ENCODE measurements around the gene ALLC.
A peak's percentile ranks its signal among the peaks of the same experiment; 100 is the strongest.
"Not testable (repeated sequence)": the region's sequence is repeated elsewhere in the genome, so short reads cannot be mapped to it uniquely, and the experiment has no call there.

Gene ALLC

GRCh38 chr2:3656762-3657721 lies 958 bp upstream of the ALLC start:
- H3K36me3 ChIP-seq (ENCODE audit: control insufficient read depth in 1 of 2, insufficient read depth in 2 of 2, low read depth in 1 of 2, low read length in 2 of 2): no peaks in the 10 kb centered on the region
- no peak overlapping the region for H2BK15ac ChIP-seq (ENCODE audit: low read depth, poor library complexity, severe bottlenecking)
- H3K4me3 ChIP-seq (ENCODE audit: insufficient read depth in 1 of 2, low read depth in 1 of 2, low read length in 2 of 2): no peak overlapping the region
- H3K79me1 ChIP-seq (replicated peaks; ENCODE audit: low read length, poor library complexity, severe bottlenecking): no peaks in the 10 kb centered on the region
- H3K27me3 ChIP-seq (ENCODE audit: control insufficient read depth in 1 of 2, insufficient read depth in 1 of 2, low read length in 2 of 2): peaks cover 10 to 31% of the 10 kb centered on the region in 2 experiments
- H2AFZ ChIP-seq (ENCODE audit: low read depth, low read length): no peak overlapping the region
- H2BK120ac ChIP-seq (ENCODE audit: low read depth, low read length): no peak overlapping the region
- H3K27ac ChIP-seq (ENCODE audit: low read length, poor library complexity, severe bottlenecking): no peak overlapping the region
- peak; percentile 59 for DNase-seq
- WGBS: 67% methylated on average over 35 of the region's 36 CpGs
- H3K4ac ChIP-seq (ENCODE audit: low read depth in 1 of 2, low read length in 2 of 2): peak overlapping the region in 1 of 2 experiments; percentile 60
- no peak overlapping the region for H3K23ac ChIP-seq (ENCODE audit: low read length in 2 of 2)
- no peak overlapping the region for H3K9ac ChIP-seq (ENCODE audit: low read length)
- no peak overlapping the region for H3K14ac ChIP-seq (ENCODE audit: low read length in 2 of 2)
- H2AK5ac ChIP-seq (ENCODE audit: low read length, severe bottlenecking): no peak overlapping the region
- no peak overlapping the region for H2BK5ac ChIP-seq (ENCODE audit: low read depth, low read length, poor library complexity, severe bottlenecking)
- peak overlapping the region in 1 of 2 experiments; percentile 37 for H3K18ac ChIP-seq (ENCODE audit: low read depth in 1 of 2, low read length in 2 of 2)
- peaks cover 15% of the 10 kb centered on the region for H3K4me1 ChIP-seq (ENCODE audit: control insufficient read depth, insufficient read depth, low read depth, low read length)
- H4K91ac ChIP-seq (ENCODE audit: low read length): peak overlapping the region; percentile 57
- H2BK12ac ChIP-seq (ENCODE audit: low read length in 2 of 2): peak overlapping the region in 1 of 2 experiments; percentile 45
- no peak overlapping the region for H3K4me2 ChIP-seq (ENCODE audit: low read length, poor library complexity, severe bottlenecking)
- H4K8ac ChIP-seq (ENCODE audit: low read length): peak overlapping the region; percentile 56
- H3K9me3 ChIP-seq (ENCODE audit: control insufficient read depth, low read length): peaks cover 3% of the 10 kb centered on the region

- Histone ChIP-seq H4K91ac (ENCODE audit: low read length) (no peak overlapping the region), H3K4me3 (ENCODE audit: insufficient read depth in 1 of 2, low read depth in 1 of 2, low read length in 2 of 2) (no peak overlapping the region), H3K18ac (ENCODE audit: low read depth in 1 of 2, low read length in 2 of 2) (peak overlapping the region in 1 of 2 experiments; percentile 45), H3K79me1 (replicated peaks; ENCODE audit: low read length, poor library complexity, severe bottlenecking) (no peaks in the 10 kb centered on the region), H3K9me3 (ENCODE audit: control insufficient read depth, low read length) (no peaks in the 10 kb centered on the region), H3K4me1 (ENCODE audit: control insufficient read depth, insufficient read depth, low read depth, low read length) (peaks cover 14% of the 10 kb centered on the region), H2AK5ac (ENCODE audit: low read length, severe bottlenecking) (no peak overlapping the region), H2BK12ac (ENCODE audit: low read length in 2 of 2) (no peak overlapping the region), H3K4ac (ENCODE audit: low read depth in 1 of 2, low read length in 2 of 2) (no peak overlapping the region), H3K4me2 (ENCODE audit: low read length, poor library complexity, severe bottlenecking) (no peak overlapping the region), H3K9ac (ENCODE audit: low read length) (peak overlapping the region; percentile 36), H2BK120ac (ENCODE audit: low read depth, low read length) (no peak overlapping the region), H2AFZ (ENCODE audit: low read depth, low read length) (no peak overlapping the region), H2BK15ac (ENCODE audit: low read depth, poor library complexity, severe bottlenecking) (no peak overlapping the region), H2BK5ac (ENCODE audit: low read depth, low read length, poor library complexity, severe bottlenecking) (no peak overlapping the region), H3K23ac (ENCODE audit: low read length in 2 of 2) (no peak overlapping the region), H3K14ac (ENCODE audit: low read length in 2 of 2) (no peak overlapping the region), H3K36me3 (ENCODE audit: control insufficient read depth in 1 of 2, insufficient read depth in 2 of 2, low read depth in 1 of 2, low read length in 2 of 2) (no peaks in the 10 kb centered on the region), H3K27me3 (ENCODE audit: control insufficient read depth in 1 of 2, insufficient read depth in 1 of 2, low read length in 2 of 2) (peaks cover 4 to 23% of the 10 kb centered on the region in 2 experiments), H3K27ac (ENCODE audit: low read length, poor library complexity, severe bottlenecking) (no peak overlapping the region), H4K8ac (ENCODE audit: low read length) (peak overlapping the region; percentile 73)
- 82% methylated on average over 26 of the region's 26 CpGs for WGBS
- DNase-seq: peak; percentile 73
These were observed 1.7 kb downstream of the ALLC start for GRCh38 chr2:3659447-3660432.

- H3K79me1 ChIP-seq (replicated peaks; ENCODE audit: low read length, poor library complexity, severe bottlenecking); H3K4me2 ChIP-seq (ENCODE audit: low read length, poor library complexity, severe bottlenecking); H2AFZ ChIP-seq (ENCODE audit: low read depth, low read length); H3K4ac ChIP-seq (ENCODE audit: low read depth in 1 of 2, low read length in 2 of 2); H3K23ac ChIP-seq (ENCODE audit: low read length in 2 of 2); H3K36me3 ChIP-seq (ENCODE audit: control insufficient read depth in 1 of 2, insufficient read depth in 2 of 2, low read depth in 1 of 2, low read length in 2 of 2); H3K4me3 ChIP-seq (ENCODE audit: insufficient read depth in 1 of 2, low read depth in 1 of 2, low read length in 2 of 2); H2BK120ac ChIP-seq (ENCODE audit: low read depth, low read length); H3K18ac ChIP-seq (ENCODE audit: low read depth in 1 of 2, low read length in 2 of 2); H4K91ac ChIP-seq (ENCODE audit: low read length); H2BK5ac ChIP-seq (ENCODE audit: low read depth, low read length, poor library complexity, severe bottlenecking); H3K9me3 ChIP-seq (ENCODE audit: control insufficient read depth, low read length); DNase-seq; H3K14ac ChIP-seq (ENCODE audit: low read length in 2 of 2); H3K27ac ChIP-seq (ENCODE audit: low read length, poor library complexity, severe bottlenecking); H4K8ac ChIP-seq (ENCODE audit: low read length); H3K9ac ChIP-seq (ENCODE audit: low read length); H2AK5ac ChIP-seq (ENCODE audit: low read length, severe bottlenecking); H2BK15ac ChIP-seq (ENCODE audit: low read depth, poor library complexity, severe bottlenecking); H2BK12ac ChIP-seq (ENCODE audit: low read length in 2 of 2): not testable (repeated sequence)
- Histone ChIP-seq H3K4me1 (ENCODE audit: control insufficient read depth, insufficient read depth, low read depth, low read length) (peaks cover 14% of the 10 kb centered on the region), H3K27me3 (ENCODE audit: control insufficient read depth in 1 of 2, insufficient read depth in 1 of 2, low read length in 2 of 2) (peaks cover 2 to 14% of the 10 kb centered on the region in 2 experiments)
- 92% methylated on average over 7 of the region's 7 CpGs for WGBS
These were observed 2.6 kb downstream of the ALLC start for GRCh38 chr2:3660640-3661039.
